SK-N-SH (cell line): ENCODE results near the gene IL15RA. TPM values are rescaled to one million over a fixed set of nuclear protein-coding genes. Genes with fewer than 3 reads are reported as not detected.

Experiments used
- CTCF ChIA-PET: fragments of 300-600, 350-600 bp; formaldehyde crosslinking; extraction: SDS; loops from one replicate; lab custom pipeline; 2021; lab: Yijun Ruan, JAX
- POLR2A ChIA-PET: fragments of 350-600 bp; sonication (Branson Sonifier 250); formaldehyde crosslinking; extraction: SDS; loops from one replicate; lab custom pipeline; 2020; ENCODE audit warnings: antibody characterized with exemption, inconsistent platforms; lab: Yijun Ruan, JAX
- DNase-seq: peaks from one replicate; pipeline ENCODE4 v3.0.0; 2012
- H2AFZ ChIP-seq: fragments of 200-600 bp; sonication (generic); 2 replicates; pipeline ENCODE4 v1.8.1; 2016; ENCODE audit warnings: antibody characterized with exemption, mild to moderate bottlenecking, low read depth
- H3F3A ChIP-seq: fragments of 200-600 bp; sonication (generic); replicated peaks from 2 replicates; pipeline ENCODE3; 2016; ENCODE audit warnings: antibody characterized with exemption, mild to moderate bottlenecking; ENCODE audit not compliant: insufficient read depth
- H3K27ac ChIP-seq, 2 experiments: fragments of 200-500 bp in 1 of 2; fragments of 200-600 bp in 1 of 2; sonication (Bioruptor generic) in 1 of 2; sonication (generic), shearing (Covaris generic) in 1 of 2; 2 replicates each; pipeline versions ENCODE4 v1.5.1 to v1.6.1; 2014 to 2016; ENCODE audit warnings: low read depth in 2 of 2, inconsistent platforms in 1 of 2, low read length in 1 of 2, mild to moderate bottlenecking in 1 of 2, mixed read lengths in 1 of 2
- H3K27me3 ChIP-seq: fragments of 200-600 bp; sonication (generic), shearing (Covaris generic); 2 replicates; pipeline ENCODE4 v1.6.1; 2016; ENCODE audit warnings: mixed run types; ENCODE audit not compliant: insufficient read depth
- H3K36me3 ChIP-seq, 2 experiments: fragments of 200-500 bp in 1 of 2; fragments of 200-600 bp in 1 of 2; sonication (Bioruptor generic) in 1 of 2; sonication (generic) in 1 of 2; replicated peaks in 1 of 2; 2 replicates each; pipeline versions ENCODE3 to v1.5.1; 2014 to 2016; ENCODE audit warnings: low read length in 1 of 2, mild to moderate bottlenecking in 1 of 2; ENCODE audit not compliant: insufficient read depth in 2 of 2, control insufficient read depth in 1 of 2
- H3K4me1 ChIP-seq, 2 experiments: fragments of 200-500 bp in 1 of 2; fragments of 200-600 bp in 1 of 2; sonication (Bioruptor generic) in 1 of 2; sonication (generic), shearing (Covaris generic) in 1 of 2; 2 replicates each; pipeline versions ENCODE4 v1.5.1 to v1.6.1; 2014 to 2016; ENCODE audit warnings: low read depth in 1 of 2, low read length in 1 of 2, mixed run types in 1 of 2; ENCODE audit not compliant: insufficient read depth in 2 of 2, control insufficient read depth in 1 of 2
- H3K4me2 ChIP-seq: fragments of 200-600 bp; sonication (generic), shearing (Covaris generic); 2 replicates; pipeline ENCODE4 v1.6.1; 2017; ENCODE audit warnings: mixed run types
- H3K4me3 ChIP-seq, 2 experiments: fragments of 200-500 bp in 1 of 2; fragments of 200-600 bp in 1 of 2; sonication (Bioruptor generic) in 1 of 2; sonication (generic), shearing (Covaris generic) in 1 of 2; 2 replicates each; pipeline versions ENCODE4 v1.5.1 to v1.8.1; 2014 to 2016; ENCODE audit warnings: low read depth in 2 of 2, inconsistent platforms in 1 of 2, low read length in 1 of 2, mild to moderate bottlenecking in 1 of 2, mixed read lengths in 1 of 2, moderate library complexity in 1 of 2
- H3K79me2 ChIP-seq: fragments of 200-600 bp; sonication (generic); 2 replicates; pipeline ENCODE4 v1.8.1; 2017; ENCODE audit warnings: mild to moderate bottlenecking; ENCODE audit not compliant: insufficient read depth
- H3K9ac ChIP-seq: fragments of 200-600 bp; sonication (generic); 2 replicates; pipeline ENCODE4 v1.6.1; 2017; ENCODE audit warnings: mixed run types
- H3K9me2 ChIP-seq: fragments of 200-600 bp; sonication (generic); 2 replicates; pipeline ENCODE4 v1.6.1; 2017; ENCODE audit warnings: mixed run types
- H3K9me3 ChIP-seq: fragments of 200-600 bp; sonication (generic); 2 replicates; pipeline ENCODE4 v1.6.1; 2017; ENCODE audit warnings: mixed run types, mild to moderate bottlenecking, moderate library complexity
- H4K20me1 ChIP-seq: fragments of 200-600 bp; sonication (generic); 2 replicates; pipeline ENCODE4 v1.6.1; 2017; ENCODE audit warnings: mild to moderate bottlenecking, mixed run types; ENCODE audit not compliant: insufficient read depth
- CHD2 ChIP-seq: fragments of 150-350 bp; IDR thresholded peaks from 2 replicates; pipeline ENCODE4 v1.6.1; 2018; ENCODE audit warnings: low read length; ENCODE audit not compliant: partially characterized antibody
- ELF1 ChIP-seq: IDR thresholded peaks from 2 replicates; pipeline ENCODE4 v1.4.0; 2012
- EZH2phosphoT487 ChIP-seq: fragments of 200-600 bp; sonication (generic); IDR thresholded peaks from 2 replicates; pipeline ENCODE4 v1.6.1; 2017; ENCODE audit warnings: low read depth, mixed run types, mild to moderate bottlenecking, antibody characterized with exemption, moderate library complexity, borderline replicate concordance
- GATA2 ChIP-seq: sonication (generic); formaldehyde crosslinking; IDR thresholded peaks from 2 replicates; pipeline ENCODE4 v1.5.0; 2020; ENCODE audit warnings: mild to moderate bottlenecking, missing genetic modification reagents
- IRF3 ChIP-seq: fragments of 150-350 bp; IDR thresholded peaks from 2 replicates; pipeline ENCODE4 v1.6.1; 2016; ENCODE audit warnings: mild to moderate bottlenecking, low read depth, low read length
- JUND ChIP-seq: IDR thresholded peaks from 2 replicates; pipeline ENCODE4 v1.4.0; 2012
- MXI1 ChIP-seq: IDR thresholded peaks from 2 replicates; pipeline ENCODE4 v1.6.1; 2012; ENCODE audit warnings: mild to moderate bottlenecking, low read depth, low read length, improper control_type of control experiment
- NFIC ChIP-seq: IDR thresholded peaks from 2 replicates; pipeline ENCODE4 v1.4.0; 2012; ENCODE audit warnings: borderline replicate concordance
- NRF1 ChIP-seq: IDR thresholded peaks from 2 replicates; pipeline ENCODE4 v1.6.1; 2012; ENCODE audit warnings: low read depth, mild to moderate bottlenecking, low read length
- POLR2AphosphoS5 ChIP-seq: IDR thresholded peaks from 2 replicates; pipeline ENCODE4 v1.6.1; 2012; ENCODE audit warnings: low read depth, low read length
- RFX5 ChIP-seq: IDR thresholded peaks from 2 replicates; pipeline ENCODE4 v1.6.1; 2012; ENCODE audit warnings: mild to moderate bottlenecking, improper control_type of control experiment, low read length
- TAF1 ChIP-seq: IDR thresholded peaks from 2 replicates; pipeline ENCODE4 v1.6.1; 2012; ENCODE audit warnings: low read depth, mild to moderate bottlenecking, low read length, moderate library complexity, borderline replicate concordance
- USF1 ChIP-seq: IDR thresholded peaks from 2 replicates; pipeline ENCODE4 v1.4.0; 2012; ENCODE audit warnings: low read depth, borderline replicate concordance
- ZBTB33 ChIP-seq: IDR thresholded peaks from 2 replicates; pipeline ENCODE4 v1.4.0; 2012; ENCODE audit warnings: low read depth, borderline replicate concordance
- WGBS: methylation state at CpG from one replicate; pipeline ENCODE4 v1.1.6; 2017; ENCODE audit warnings: low lambda C conversion rate; 5-methylcytosine and 5-hydroxymethylcytosine counted together
- polyA plus RNA-seq, 3 experiments: library from polyadenylated mRNA; depleted of rRNA; stranded (reverse); fragments of >200 nt; gene quantifications; 2 replicates each; pipeline ENCODE4 v1.2.3, GENCODE V29; 2012
- TF ChIP-seq, protein P1 (sequence below): IDR thresholded peaks from 2 replicates; pipeline ENCODE4 v1.4.0; 2012; ENCODE audit warnings: low read depth
- TF ChIP-seq, protein P2 (sequence below): fragments of 150-350 bp; IDR thresholded peaks from 2 replicates; pipeline ENCODE4 v1.6.1; 2017; ENCODE audit warnings: antibody characterized with exemption, low read length, low read depth, borderline replicate concordance

IL15RA gene
- polyA plus RNA-seq, 1 of the 3 experiments (the other 2 are of a cell fraction): 2.1 TPM

DNA sequence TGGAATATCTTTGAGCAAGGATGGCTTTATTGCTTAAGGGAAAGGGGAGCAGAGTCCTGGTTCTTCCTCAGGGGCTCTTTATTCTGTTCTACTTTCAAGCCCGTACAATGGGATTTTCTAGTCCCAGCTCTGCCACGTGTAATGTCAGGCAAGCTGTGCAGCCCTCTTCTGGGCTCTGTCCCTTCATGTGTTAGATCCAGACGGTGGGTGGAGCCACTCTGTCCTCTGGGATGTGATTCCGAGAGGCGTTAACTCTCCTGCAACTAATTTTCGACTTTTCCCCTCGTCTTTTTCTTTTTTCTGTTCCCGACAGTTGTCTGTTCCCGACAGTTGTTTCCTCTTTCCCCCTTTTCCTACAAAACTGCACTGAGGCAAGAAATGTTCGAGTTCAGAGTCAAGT, 52.5 kb downstream of the IL15RA start:
- no peaks in the 10 kb centered on the region for H3K27me3 ChIP-seq
- no peak overlapping the region for H3K4me3 ChIP-seq
- H2AFZ ChIP-seq: no peak overlapping the region
- no peaks in the 10 kb centered on the region for H4K20me1 ChIP-seq
- no peak overlapping the region for H3K27ac ChIP-seq
- peaks cover 2% of the 10 kb centered on the region for H3F3A ChIP-seq
- 90% methylated on average over 10 of the region's 10 CpGs for WGBS
- H3K79me2 ChIP-seq: 0 out of 2 replicates have a peak, but pooled peaks cover 2% of the 10 kb centered on the region
- POLR2A ChIA-PET: no interaction called here
- no peak for DNase-seq
- H3K9me3 ChIP-seq: no peaks in the 10 kb centered on the region
- H3K4me1 ChIP-seq: peaks cover 0 to 4% of the 10 kb centered on the region in 2 experiments; a peak in 1 of 4 replicates
- no peak for TF ChIP-seq TAF1
- TF ChIP-seq JUND: no peak
- no peak for TF ChIP-seq MXI1
- TF ChIP-seq IRF3: no peak
- TF ChIP-seq, protein P1, sequence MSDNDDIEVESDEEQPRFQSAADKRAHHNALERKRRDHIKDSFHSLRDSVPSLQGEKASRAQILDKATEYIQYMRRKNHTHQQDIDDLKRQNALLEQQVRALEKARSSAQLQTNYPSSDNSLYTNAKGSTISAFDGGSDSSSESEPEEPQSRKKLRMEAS: no peak
- no peak for TF ChIP-seq NFIC
- peaks cover 59 to 85% of the 10 kb centered on the region in 2 experiments for H3K36me3 ChIP-seq
- no peaks in the 10 kb centered on the region for H3K9me2 ChIP-seq
- no peak overlapping the region for H3K4me2 ChIP-seq
- CTCF ChIA-PET: no interaction called here
- no peak overlapping the region for H3K9ac ChIP-seq

DNA sequence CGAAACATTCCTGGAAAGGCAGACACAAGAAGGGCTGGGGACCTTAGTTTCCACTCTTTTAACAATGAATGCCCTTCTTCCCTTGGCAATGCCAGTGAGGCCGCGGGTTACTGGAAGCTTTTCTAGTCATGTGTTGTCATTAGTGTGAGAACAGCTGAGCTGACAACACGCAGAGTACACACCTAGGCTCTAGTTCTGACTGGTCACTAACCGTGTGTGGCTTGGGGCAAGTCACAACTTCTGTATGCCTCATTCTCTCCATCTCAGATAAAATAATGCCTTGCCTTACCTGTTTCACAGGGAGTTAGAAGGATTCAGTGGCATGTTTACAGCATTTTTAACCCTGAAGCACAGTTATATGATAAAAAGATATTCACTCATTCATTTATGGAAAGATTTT, 55.6 kb downstream of the IL15RA start:
- no peaks in the 10 kb centered on the region for H4K20me1 ChIP-seq
- H3F3A ChIP-seq: no peaks in the 10 kb centered on the region
- no peaks in the 10 kb centered on the region for H3K9me3 ChIP-seq
- WGBS: 95% methylated on average over 5 of the region's 5 CpGs
- no peak for DNase-seq
- H3K4me1 ChIP-seq: peaks cover 0 to under 1% of the 10 kb centered on the region in 2 experiments; a peak in 1 of 4 replicates
- no peak overlapping the region for H3K4me2 ChIP-seq
- no peak for TF ChIP-seq CHD2
- no peak for TF ChIP-seq GATA2 (CRISPR knock-in tag)
- no peak for TF ChIP-seq EZH2phosphoT487
- TF ChIP-seq ELF1: no peak
- TF ChIP-seq ZBTB33: no peak
- no peak for TF ChIP-seq POLR2AphosphoS5
- no peak for TF ChIP-seq NRF1
- TF ChIP-seq, protein P2, sequence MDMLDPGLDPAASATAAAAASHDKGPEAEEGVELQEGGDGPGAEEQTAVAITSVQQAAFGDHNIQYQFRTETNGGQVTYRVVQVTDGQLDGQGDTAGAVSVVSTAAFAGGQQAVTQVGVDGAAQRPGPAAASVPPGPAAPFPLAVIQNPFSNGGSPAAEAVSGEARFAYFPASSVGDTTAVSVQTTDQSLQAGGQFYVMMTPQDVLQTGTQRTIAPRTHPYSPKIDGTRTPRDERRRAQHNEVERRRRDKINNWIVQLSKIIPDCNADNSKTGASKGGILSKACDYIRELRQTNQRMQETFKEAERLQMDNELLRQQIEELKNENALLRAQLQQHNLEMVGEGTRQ: no peak
- no peak for TF ChIP-seq USF1
- TF ChIP-seq RFX5: no peak
- no peaks in the 10 kb centered on the region for H3K9me2 ChIP-seq
- H3K4me3 ChIP-seq: no peak overlapping the region
- H3K9ac ChIP-seq: no peak overlapping the region
- CTCF ChIA-PET: no interaction called here
- no peaks in the 10 kb centered on the region for H3K27me3 ChIP-seq
- H3K27ac ChIP-seq: no peak overlapping the region; a peak in 1 of 4 replicates
- H3K79me2 ChIP-seq: 0 out of 2 replicates have a peak, but pooled peaks cover 2% of the 10 kb centered on the region
- peaks cover 44 to 90% of the 10 kb centered on the region in 2 experiments for H3K36me3 ChIP-seq
- H2AFZ ChIP-seq: no peak overlapping the region
- POLR2A ChIA-PET: no interaction called here
